ENCODE results near the gene CORO2B. TPM values are rescaled to one million over a fixed set of nuclear protein-coding genes. Genes with fewer than 3 reads are reported as not detected.
A peak's percentile ranks its signal among the peaks of the same experiment; 100 is the strongest.

CORO2B gene
- total RNA-seq, 4 donors from 2014 or later: 3.1 to 9.6 (median 8.6) TPM

DNA sequence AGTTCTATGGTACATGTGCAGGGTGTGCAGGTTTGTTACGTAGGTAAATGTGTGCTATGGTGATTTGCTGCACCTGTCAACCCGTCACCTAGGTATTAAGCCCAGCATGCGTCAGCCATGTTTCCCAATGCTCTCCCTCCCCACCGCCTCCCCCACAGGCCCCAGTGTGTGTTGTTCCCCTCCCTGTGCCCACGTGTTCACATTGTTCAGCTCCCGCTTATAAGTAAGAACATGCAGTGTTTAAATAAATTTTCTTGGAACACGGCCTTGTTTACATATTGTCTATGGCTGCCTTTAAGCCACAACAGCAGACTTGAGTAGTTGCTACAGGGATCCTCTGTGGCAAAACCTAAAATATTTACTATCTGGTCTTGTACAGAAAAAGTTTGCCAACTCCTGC lies 41.3 kb upstream of the CORO2B start:
- Histone ChIP-seq H3K36me3 (no peaks in the 10 kb centered on the region), H3K27ac (no peak overlapping the region), H3K4me3 (replicated peaks in 1 of 3) (no peak overlapping the region), H3K4me1 (no peaks in the 10 kb centered on the region), H3K27me3 (no peaks in the 10 kb centered on the region), H3K9me3 (no peaks in the 10 kb centered on the region)
- no peak for TF ChIP-seq POLR2A (IDR thresholded peaks at IDR 0.05)
- TF ChIP-seq, protein P1, sequence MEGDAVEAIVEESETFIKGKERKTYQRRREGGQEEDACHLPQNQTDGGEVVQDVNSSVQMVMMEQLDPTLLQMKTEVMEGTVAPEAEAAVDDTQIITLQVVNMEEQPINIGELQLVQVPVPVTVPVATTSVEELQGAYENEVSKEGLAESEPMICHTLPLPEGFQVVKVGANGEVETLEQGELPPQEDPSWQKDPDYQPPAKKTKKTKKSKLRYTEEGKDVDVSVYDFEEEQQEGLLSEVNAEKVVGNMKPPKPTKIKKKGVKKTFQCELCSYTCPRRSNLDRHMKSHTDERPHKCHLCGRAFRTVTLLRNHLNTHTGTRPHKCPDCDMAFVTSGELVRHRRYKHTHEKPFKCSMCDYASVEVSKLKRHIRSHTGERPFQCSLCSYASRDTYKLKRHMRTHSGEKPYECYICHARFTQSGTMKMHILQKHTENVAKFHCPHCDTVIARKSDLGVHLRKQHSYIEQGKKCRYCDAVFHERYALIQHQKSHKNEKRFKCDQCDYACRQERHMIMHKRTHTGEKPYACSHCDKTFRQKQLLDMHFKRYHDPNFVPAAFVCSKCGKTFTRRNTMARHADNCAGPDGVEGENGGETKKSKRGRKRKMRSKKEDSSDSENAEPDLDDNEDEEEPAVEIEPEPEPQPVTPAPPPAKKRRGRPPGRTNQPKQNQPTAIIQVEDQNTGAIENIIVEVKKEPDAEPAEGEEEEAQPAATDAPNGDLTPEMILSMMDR (IDR thresholded peaks at IDR 0.05): no peak
- intact Hi-C loops (cut with DNase I): no loop called here
- 77 to 80% methylated on average over 7 of the region's 7 CpGs for WGBS, 2 donors
- DNase-seq: no peak

DNA sequence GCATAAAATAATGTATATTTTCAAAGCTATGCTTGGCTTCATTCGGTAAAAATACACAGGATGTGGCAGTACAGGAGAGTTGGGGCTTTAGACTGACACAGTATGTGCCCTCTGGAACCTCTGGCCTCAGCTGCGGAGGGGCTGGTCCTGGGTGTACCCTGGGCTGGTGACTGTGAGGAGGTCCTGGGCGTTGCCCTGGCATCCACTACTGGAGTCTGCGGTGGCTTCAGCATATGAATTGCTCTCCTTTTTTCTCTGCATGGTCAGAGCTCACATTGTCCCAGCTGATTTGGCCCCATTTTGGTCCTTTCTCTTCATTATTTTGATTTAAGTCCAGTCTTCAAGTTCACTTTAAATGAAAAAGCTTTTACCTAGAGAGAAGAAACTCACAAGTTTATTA lies 40.5 kb upstream of the CORO2B start:
- Histone ChIP-seq H3K27ac (no peak overlapping the region), H3K4me1 (peaks cover 0 to 5% of the 10 kb centered on the region in 2 donors), H3K4me3 (replicated peaks in 1 of 3) (no peak overlapping the region), H3K9me3 (no peaks in the 10 kb centered on the region), H3K27me3 (no peaks in the 10 kb centered on the region), H3K36me3 (no peaks in the 10 kb centered on the region)
- no peak for DNase-seq
- intact Hi-C loops (cut with DNase I): no loop called here
- WGBS, 2 donors: 90 to 91% methylated on average over 4 of the region's 4 CpGs
- TF ChIP-seq, protein P1 (IDR thresholded peaks at IDR 0.05): no peak
- no peak for TF ChIP-seq POLR2A (IDR thresholded peaks at IDR 0.05)

DNA sequence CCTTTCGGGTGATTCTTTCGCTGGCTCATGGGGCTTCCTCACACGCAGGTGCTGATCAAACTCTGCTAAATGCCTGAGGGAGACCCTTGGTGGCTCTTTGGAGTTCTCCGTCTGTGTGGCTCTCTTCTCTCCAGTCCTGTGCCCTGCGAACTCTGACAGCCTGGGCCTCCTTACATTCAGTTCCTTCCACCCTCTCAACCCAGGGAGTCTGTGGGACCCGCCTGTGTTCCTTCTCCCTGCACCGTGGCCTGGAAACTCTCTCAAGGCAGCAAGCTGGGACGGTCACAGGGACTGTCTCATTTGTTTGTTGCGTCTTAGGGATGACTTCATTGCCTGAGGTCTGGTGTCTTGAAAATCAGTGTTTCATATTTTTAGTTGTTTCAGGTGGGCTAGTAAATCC lies 37.0 kb upstream of the CORO2B start:
- no peak overlapping the region for H3K27ac ChIP-seq
- no peaks in the 10 kb centered on the region for H3K36me3 ChIP-seq
- intact Hi-C loops (cut with DNase I): no loop called here
- 91 to 92% methylated on average over 9 of the region's 9 CpGs for WGBS, 2 donors
- peaks cover 0 to 10% of the 10 kb centered on the region in 2 donors for H3K4me1 ChIP-seq
- H3K4me3 ChIP-seq (replicated peaks in 1 of 3): no peak overlapping the region
- TF ChIP-seq POLR2A (IDR thresholded peaks at IDR 0.05): no peak
- TF ChIP-seq, protein P1 (IDR thresholded peaks at IDR 0.05): no peak
- DNase-seq: no peak
- no peaks in the 10 kb centered on the region for H3K27me3 ChIP-seq
- H3K9me3 ChIP-seq: no peaks in the 10 kb centered on the region

DNA sequence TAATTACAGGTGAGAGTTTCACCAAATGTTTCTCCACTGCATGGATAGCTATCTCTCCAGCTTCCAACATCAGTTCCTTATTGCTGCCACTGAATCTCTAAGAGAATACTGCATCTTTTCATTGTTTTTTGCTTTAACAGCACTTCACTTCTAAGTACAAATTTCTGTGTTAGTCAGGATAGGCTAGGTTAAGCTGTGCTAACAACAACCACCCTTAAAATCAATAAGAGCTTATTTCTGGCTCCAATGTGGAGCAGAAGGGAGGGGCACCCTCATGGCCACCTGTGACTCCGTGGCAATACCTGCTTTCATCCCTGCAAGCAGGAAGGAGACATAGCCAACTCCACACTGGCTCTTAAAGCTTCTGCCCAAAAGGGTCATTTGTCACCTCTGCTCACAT lies 36.4 kb upstream of the CORO2B start:
- intact Hi-C loops (cut with DNase I): no loop called here
- 71 to 83% methylated on average over 1 of the region's 1 CpG for WGBS, 2 donors
- peak overlapping the region in 1 of 3 donors; percentile 38 for H3K27ac ChIP-seq

DNA sequence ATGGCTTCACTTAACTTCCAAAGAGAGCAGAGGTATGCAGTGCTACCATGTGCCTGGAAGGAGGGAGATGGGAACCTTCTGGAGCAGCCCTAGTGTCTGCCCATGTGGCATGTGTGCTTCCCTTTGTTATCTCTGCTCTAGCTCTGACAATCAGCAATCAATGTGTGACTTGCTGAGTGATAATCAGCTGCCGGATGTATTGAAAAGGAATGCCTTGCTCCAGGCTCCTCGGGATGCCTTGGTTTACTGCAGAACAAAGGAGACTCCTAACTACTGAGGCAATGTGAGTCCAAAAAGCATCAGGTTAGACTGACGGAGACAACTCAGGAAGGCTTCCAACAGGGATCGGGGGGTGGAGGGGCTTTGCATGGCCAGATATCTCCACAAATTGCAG lies 36.0 kb upstream of the CORO2B start:
- Histone ChIP-seq H3K9me3 (no peaks in the 10 kb centered on the region), H3K4me3 (replicated peaks in 1 of 3) (no peak overlapping the region), H3K4me1 (peaks cover 0 to 10% of the 10 kb centered on the region in 2 donors), H3K36me3 (no peaks in the 10 kb centered on the region), H3K27me3 (no peaks in the 10 kb centered on the region), H3K27ac (peak overlapping the region in 1 of 3 donors; percentile 38)
- no peak for DNase-seq
- 85% methylated on average over 4 of the region's 4 CpGs for WGBS, 2 donors
- intact Hi-C loops (cut with DNase I): no loop called here
- TF ChIP-seq, protein P1 (IDR thresholded peaks at IDR 0.05): no peak
- TF ChIP-seq POLR2A (IDR thresholded peaks at IDR 0.05): no peak

More for the DNA sequence above, 36.4 kb upstream of the CORO2B start:
- Histone ChIP-seq H3K4me1 (peaks cover 0 to 10% of the 10 kb centered on the region in 2 donors), H3K27me3 (no peaks in the 10 kb centered on the region), H3K9me3 (no peaks in the 10 kb centered on the region), H3K4me3 (replicated peaks in 1 of 3) (no peak overlapping the region), H3K36me3 (no peaks in the 10 kb centered on the region)
- DNase-seq: no peak
- no peak for TF ChIP-seq POLR2A (IDR thresholded peaks at IDR 0.05)
- TF ChIP-seq, protein P1 (IDR thresholded peaks at IDR 0.05): no peak

Measured in thyroid gland (tissue), 4 donors.